ENCODE data around the gene LTO1. TPM values are rescaled to one million over a fixed set of nuclear protein-coding genes. Genes with fewer than 3 reads are reported as not detected.

LTO1 gene
- total RNA-seq, 1 donor from 2014 or later, result 26.6 TPM

DNA sequence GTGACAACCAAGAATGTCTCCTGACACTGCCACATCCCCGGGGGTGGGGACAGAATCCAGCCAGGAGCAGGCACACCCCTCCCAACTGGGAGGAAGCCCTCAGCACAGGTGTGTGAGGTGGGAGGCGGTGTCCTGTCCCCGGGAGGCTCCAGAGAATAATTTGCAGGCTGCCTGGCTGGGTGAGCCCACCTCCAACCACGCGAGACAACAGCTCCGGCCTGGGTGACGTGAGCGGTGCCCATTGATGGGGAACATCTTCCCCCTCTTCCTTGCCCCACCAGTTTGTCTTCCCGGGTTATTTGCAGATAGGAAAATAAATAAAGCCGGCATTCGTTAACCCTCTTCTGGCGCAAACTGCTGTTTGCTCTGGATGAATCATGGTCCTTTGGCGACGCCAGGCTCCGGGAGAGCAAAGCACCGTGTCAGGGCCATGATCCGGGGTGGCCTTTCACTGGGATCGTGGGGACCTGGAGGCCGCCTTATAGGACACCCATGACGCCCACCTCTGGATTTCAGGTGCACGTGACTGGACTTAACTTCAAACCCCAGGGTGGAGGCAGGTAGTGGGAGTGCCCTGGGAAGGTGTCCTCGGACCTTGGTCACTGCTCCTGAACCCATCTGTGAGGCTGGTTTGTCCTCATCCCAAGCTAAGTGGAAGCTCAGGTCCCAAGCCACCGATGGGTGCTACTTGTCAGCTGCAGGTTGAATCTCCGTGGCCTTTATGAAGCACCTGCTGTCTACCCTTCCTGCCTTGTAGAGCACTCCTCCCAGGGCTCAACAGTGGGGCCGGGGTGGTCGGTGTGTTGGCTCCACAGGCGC lies 20.3 kb downstream of the LTO1 start:
- peaks cover 51% of the 10 kb centered on the region for H3K4me1 Mint-ChIP-seq
- DNase-seq (ENCODE audit: low read depth, low spot score), result no peak
- no peak overlapping the region for H3K27ac Mint-ChIP-seq (ENCODE audit: unreplicated experiment)
- H3K36me3 Mint-ChIP-seq (ENCODE audit: low read depth), result peaks cover 14% of the 10 kb centered on the region
- no peaks in the 10 kb centered on the region for H3K9me3 Mint-ChIP-seq
- H3K27me3 Mint-ChIP-seq (ENCODE audit: low read depth), result peaks cover 18% of the 10 kb centered on the region
- peak overlapping the region; percentile 41 for H3K4me3 Mint-ChIP-seq
- TF ChIP-seq, protein P1, sequence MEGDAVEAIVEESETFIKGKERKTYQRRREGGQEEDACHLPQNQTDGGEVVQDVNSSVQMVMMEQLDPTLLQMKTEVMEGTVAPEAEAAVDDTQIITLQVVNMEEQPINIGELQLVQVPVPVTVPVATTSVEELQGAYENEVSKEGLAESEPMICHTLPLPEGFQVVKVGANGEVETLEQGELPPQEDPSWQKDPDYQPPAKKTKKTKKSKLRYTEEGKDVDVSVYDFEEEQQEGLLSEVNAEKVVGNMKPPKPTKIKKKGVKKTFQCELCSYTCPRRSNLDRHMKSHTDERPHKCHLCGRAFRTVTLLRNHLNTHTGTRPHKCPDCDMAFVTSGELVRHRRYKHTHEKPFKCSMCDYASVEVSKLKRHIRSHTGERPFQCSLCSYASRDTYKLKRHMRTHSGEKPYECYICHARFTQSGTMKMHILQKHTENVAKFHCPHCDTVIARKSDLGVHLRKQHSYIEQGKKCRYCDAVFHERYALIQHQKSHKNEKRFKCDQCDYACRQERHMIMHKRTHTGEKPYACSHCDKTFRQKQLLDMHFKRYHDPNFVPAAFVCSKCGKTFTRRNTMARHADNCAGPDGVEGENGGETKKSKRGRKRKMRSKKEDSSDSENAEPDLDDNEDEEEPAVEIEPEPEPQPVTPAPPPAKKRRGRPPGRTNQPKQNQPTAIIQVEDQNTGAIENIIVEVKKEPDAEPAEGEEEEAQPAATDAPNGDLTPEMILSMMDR (conservative IDR thresholded peaks at IDR 0.05), result no peak

GRCh38 chr11:69654001-69654659 lies 21.0 kb downstream of the LTO1 start:
- no peak for DNase-seq (ENCODE audit: low read depth, low spot score)
- no peak overlapping the region for H3K27ac Mint-ChIP-seq (ENCODE audit: unreplicated experiment)

GRCh38 chr11:69653406-69653960 lies 21.7 kb downstream of the LTO1 start:
- H3K4me1 Mint-ChIP-seq, result peaks cover 40% of the 10 kb centered on the region
- DNase-seq (ENCODE audit: low read depth, low spot score), result no peak
- no peaks in the 10 kb centered on the region for H3K9me3 Mint-ChIP-seq
- no peak overlapping the region for H3K27ac Mint-ChIP-seq (ENCODE audit: unreplicated experiment)
- H3K4me3 Mint-ChIP-seq, result no peak overlapping the region
- TF ChIP-seq, protein P1 (conservative IDR thresholded peaks at IDR 0.05), result no peak
- H3K27me3 Mint-ChIP-seq (ENCODE audit: low read depth), result peaks cover 24% of the 10 kb centered on the region
- H3K36me3 Mint-ChIP-seq (ENCODE audit: low read depth), result peaks cover 19% of the 10 kb centered on the region

More at GRCh38 chr11:69654001-69654659, 21.0 kb downstream of the LTO1 start:
- TF ChIP-seq, protein P1 (conservative IDR thresholded peaks at IDR 0.05), result no peak
- Mint-ChIP-seq H3K27me3 (ENCODE audit: low read depth) (peaks cover 21% of the 10 kb centered on the region), H3K9me3 (no peaks in the 10 kb centered on the region), H3K4me1 (peaks cover 44% of the 10 kb centered on the region), H3K4me3 (no peak overlapping the region), H3K36me3 (ENCODE audit: low read depth) (peaks cover 18% of the 10 kb centered on the region)

- no peak overlapping the region for H3K27ac Mint-ChIP-seq (ENCODE audit: unreplicated experiment)
- H3K9me3 Mint-ChIP-seq, result no peaks in the 10 kb centered on the region
- peaks cover 40% of the 10 kb centered on the region for H3K4me1 Mint-ChIP-seq
- peak overlapping the region; percentile 42 for H3K4me3 Mint-ChIP-seq
- TF ChIP-seq, protein P1 (conservative IDR thresholded peaks at IDR 0.05), result no peak
- peaks cover 22% of the 10 kb centered on the region for H3K36me3 Mint-ChIP-seq (ENCODE audit: low read depth)
- peaks cover 25% of the 10 kb centered on the region for H3K27me3 Mint-ChIP-seq (ENCODE audit: low read depth)
- no peak for DNase-seq (ENCODE audit: low read depth, low spot score)
Observed at GRCh38 chr11:69652999-69653398, 22.2 kb downstream of the LTO1 start.

DNA sequence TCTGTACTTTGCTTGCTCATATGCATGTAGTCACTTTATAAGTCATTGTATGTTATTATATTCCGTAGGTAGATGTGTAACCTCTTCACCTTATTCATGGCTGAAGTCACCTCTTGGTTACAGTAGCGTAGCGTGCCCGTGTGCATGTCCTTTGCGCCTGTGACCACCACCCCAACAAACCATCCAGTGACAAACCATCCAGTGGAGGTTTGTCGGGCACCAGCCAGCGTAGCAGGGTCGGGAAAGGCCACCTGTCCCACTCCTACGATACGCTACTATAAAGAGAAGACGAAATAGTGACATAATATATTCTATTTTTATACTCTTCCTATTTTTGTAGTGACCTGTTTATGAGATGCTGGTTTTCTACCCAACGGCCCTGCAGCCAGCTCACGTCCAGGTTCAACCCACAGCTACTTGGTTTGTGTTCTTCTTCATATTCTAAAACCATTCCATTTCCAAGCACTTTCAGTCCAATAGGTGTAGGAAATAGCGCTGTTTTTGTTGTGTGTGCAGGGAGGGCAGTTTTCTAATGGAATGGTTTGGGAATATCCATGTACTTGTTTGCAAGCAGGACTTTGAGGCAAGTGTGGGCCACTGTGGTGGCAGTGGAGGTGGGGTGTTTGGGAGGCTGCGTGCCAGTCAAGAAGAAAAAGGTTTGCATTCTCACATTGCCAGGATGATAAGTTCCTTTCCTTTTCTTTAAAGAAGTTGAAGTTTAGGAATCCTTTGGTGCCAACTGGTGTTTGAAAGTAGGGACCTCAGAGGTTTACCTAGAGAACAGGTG lies 23.1 kb downstream of the LTO1 start:
- TF ChIP-seq, protein P1 (conservative IDR thresholded peaks at IDR 0.05), result no peak
- no peak for DNase-seq (ENCODE audit: low read depth, low spot score)
- Mint-ChIP-seq H3K9me3 (no peaks in the 10 kb centered on the region), H3K4me3 (peak overlapping the region; percentile 75), H3K27me3 (ENCODE audit: low read depth) (peaks cover 29% of the 10 kb centered on the region), H3K27ac (ENCODE audit: unreplicated experiment) (no peak overlapping the region), H3K4me1 (peaks cover 40% of the 10 kb centered on the region), H3K36me3 (ENCODE audit: low read depth) (peaks cover 22% of the 10 kb centered on the region)
